GM12878 (cell line): Measurements from ENCODE around the gene TNFSF12.

ENCODE experiments used
- BMI1 ChIP-seq: fragments of 450-650 bp; IDR thresholded peaks from 2 replicates; pipeline ENCODE4 v1.6.1; 2016; ENCODE audit warnings: mild to moderate bottlenecking, moderate library complexity, borderline replicate concordance
- CREM ChIP-seq: IDR thresholded peaks from 2 replicates; pipeline ENCODE4 v1.6.1; 2014; ENCODE audit warnings: antibody characterized with exemption, low read depth
- GABPA ChIP-seq: IDR thresholded peaks from 2 replicates; pipeline ENCODE4 v1.6.1; 2014; ENCODE audit warnings: antibody characterized with exemption, low read depth, mild to moderate bottlenecking, inconsistent platforms
- HDAC6 ChIP-seq: fragments of 200-600 bp; sonication (generic); IDR thresholded peaks from one replicate; pipeline ENCODE4 v1.8.0; 2017; ENCODE audit warnings: antibody characterized with exemption; ENCODE audit not compliant: unreplicated experiment
- NFYA ChIP-seq: IDR thresholded peaks from 2 replicates; pipeline ENCODE4 v1.6.1; 2011; ENCODE audit warnings: low read depth, mild to moderate bottlenecking, low read length, improper control_type of control experiment, borderline replicate concordance
- RBBP5 ChIP-seq: fragments of 200-600 bp; sonication (generic); conservative IDR thresholded peaks from 2 replicates; pipeline ENCODE4 v1.6.1; 2016
- SP1 ChIP-seq: IDR thresholded peaks from one replicate; pipeline ENCODE4 v1.6.1; 2011; ENCODE audit warnings: low read depth, low read length
- TAF1 ChIP-seq: IDR thresholded peaks from 2 replicates; pipeline ENCODE4 v1.6.1; 2011; ENCODE audit warnings: mild to moderate bottlenecking, low read depth, low read length, borderline replicate concordance
- TF ChIP-seq, protein P1 (sequence below), 3 experiments: IDR thresholded peaks in 2 of 3; conservative IDR thresholded peaks in 1 of 3; 2 replicates each; pipeline ENCODE4 v1.5.1; 2011; ENCODE audit warnings: low read depth in 3 of 3, low read length in 3 of 3, mild to moderate bottlenecking in 3 of 3, control low read depth in 2 of 3, moderate library complexity in 2 of 3, inconsistent platforms in 1 of 3, mixed read lengths in 1 of 3; ENCODE audit not compliant: control insufficient read depth in 2 of 3, insufficient read depth in 1 of 3; ENCODE audit errors: extremely low read depth in 1 of 3
- TF ChIP-seq, protein P2 (sequence below): fragments of 450-650 bp; IDR thresholded peaks from 2 replicates; pipeline ENCODE4 v1.6.1; 2016; ENCODE audit warnings: mild to moderate bottlenecking, moderate library complexity, borderline replicate concordance

GRCh38 chr17:7582396-7583252, 33.8 kb downstream of the TNFSF12 start:
- no peak for TF ChIP-seq BMI1
- TF ChIP-seq, protein P1, sequence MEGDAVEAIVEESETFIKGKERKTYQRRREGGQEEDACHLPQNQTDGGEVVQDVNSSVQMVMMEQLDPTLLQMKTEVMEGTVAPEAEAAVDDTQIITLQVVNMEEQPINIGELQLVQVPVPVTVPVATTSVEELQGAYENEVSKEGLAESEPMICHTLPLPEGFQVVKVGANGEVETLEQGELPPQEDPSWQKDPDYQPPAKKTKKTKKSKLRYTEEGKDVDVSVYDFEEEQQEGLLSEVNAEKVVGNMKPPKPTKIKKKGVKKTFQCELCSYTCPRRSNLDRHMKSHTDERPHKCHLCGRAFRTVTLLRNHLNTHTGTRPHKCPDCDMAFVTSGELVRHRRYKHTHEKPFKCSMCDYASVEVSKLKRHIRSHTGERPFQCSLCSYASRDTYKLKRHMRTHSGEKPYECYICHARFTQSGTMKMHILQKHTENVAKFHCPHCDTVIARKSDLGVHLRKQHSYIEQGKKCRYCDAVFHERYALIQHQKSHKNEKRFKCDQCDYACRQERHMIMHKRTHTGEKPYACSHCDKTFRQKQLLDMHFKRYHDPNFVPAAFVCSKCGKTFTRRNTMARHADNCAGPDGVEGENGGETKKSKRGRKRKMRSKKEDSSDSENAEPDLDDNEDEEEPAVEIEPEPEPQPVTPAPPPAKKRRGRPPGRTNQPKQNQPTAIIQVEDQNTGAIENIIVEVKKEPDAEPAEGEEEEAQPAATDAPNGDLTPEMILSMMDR (IDR thresholded peaks at IDR 0.05 in 2 of 3, conservative IDR thresholded peaks at IDR 0.05 in 1 of 3; ENCODE audit: control insufficient read depth in 2 of 3, extremely low read depth in 1 of 3, insufficient read depth in 1 of 3, low read depth in 3 of 3, low read length in 3 of 3), result no peak
- no peak for TF ChIP-seq HDAC6
- TF ChIP-seq SP1, result no peak
- no peak for TF ChIP-seq CREM
- TF ChIP-seq GABPA, result no peak
- TF ChIP-seq TAF1, result no peak
- TF ChIP-seq NFYA, result no peak
- no peak for TF ChIP-seq RBBP5
- TF ChIP-seq, protein P2, sequence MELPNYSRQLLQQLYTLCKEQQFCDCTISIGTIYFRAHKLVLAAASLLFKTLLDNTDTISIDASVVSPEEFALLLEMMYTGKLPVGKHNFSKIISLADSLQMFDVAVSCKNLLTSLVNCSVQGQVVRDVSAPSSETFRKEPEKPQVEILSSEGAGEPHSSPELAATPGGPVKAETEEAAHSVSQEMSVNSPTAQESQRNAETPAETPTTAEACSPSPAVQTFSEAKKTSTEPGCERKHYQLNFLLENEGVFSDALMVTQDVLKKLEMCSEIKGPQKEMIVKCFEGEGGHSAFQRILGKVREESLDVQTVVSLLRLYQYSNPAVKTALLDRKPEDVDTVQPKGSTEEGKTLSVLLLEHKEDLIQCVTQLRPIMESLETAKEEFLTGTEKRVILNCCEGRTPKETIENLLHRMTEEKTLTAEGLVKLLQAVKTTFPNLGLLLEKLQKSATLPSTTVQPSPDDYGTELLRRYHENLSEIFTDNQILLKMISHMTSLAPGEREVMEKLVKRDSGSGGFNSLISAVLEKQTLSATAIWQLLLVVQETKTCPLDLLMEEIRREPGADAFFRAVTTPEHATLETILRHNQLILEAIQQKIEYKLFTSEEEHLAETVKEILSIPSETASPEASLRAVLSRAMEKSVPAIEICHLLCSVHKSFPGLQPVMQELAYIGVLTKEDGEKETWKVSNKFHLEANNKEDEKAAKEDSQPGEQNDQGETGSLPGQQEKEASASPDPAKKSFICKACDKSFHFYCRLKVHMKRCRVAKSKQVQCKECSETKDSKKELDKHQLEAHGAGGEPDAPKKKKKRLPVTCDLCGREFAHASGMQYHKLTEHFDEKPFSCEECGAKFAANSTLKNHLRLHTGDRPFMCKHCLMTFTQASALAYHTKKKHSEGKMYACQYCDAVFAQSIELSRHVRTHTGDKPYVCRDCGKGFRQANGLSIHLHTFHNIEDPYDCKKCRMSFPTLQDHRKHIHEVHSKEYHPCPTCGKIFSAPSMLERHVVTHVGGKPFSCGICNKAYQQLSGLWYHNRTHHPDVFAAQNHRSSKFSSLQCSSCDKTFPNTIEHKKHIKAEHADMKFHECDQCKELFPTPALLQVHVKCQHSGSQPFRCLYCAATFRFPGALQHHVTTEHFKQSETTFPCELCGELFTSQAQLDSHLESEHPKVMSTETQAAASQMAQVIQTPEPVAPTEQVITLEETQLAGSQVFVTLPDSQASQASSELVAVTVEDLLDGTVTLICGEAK, result no peak
